ENCODE data around the gene CCDC28B.

GRCh38 chr1:32246888-32247273 lies 46.5 kb downstream of the CCDC28B start, which contains the start of gene FAM167B:
- no peak for TF ChIP-seq POLR2A (IDR thresholded peaks at IDR 0.05)
- no peak for TF ChIP-seq CTCF (IDR thresholded peaks at IDR 0.05 in 8 of 11, conservative IDR thresholded peaks at IDR 0.05 in 3 of 11)
- peak in 1 of 3 donors; percentile 21 for TF ChIP-seq POLR2AphosphoS5 (IDR thresholded peaks at IDR 0.05)

Data from spleen (tissue), 7 donors.